Gastrocnemius medialis (tissue), 4 donors: ENCODE data around the gene ANXA1.

Experiments used
- POLR2A ChIP-seq, 2 donors: fragments of 450-650 bp; IDR thresholded peaks; one replicate each; pipeline ENCODE4 v1.6.1; 2017; ENCODE audit warnings: antibody characterized with exemption in 2 of 2, mild to moderate bottlenecking in 2 of 2, moderate library complexity in 2 of 2
- TF ChIP-seq, protein P1 (sequence below), 5 experiments: fragments of 450-650 bp in 3 of 5; fragments of 200-600 bp in 2 of 5; sonication (generic) in 2 of 5; IDR thresholded peaks in 4 of 5; conservative IDR thresholded peaks in 1 of 5; 1 replicate in 4 of 5; 2 replicates in 1 of 5; pipeline ENCODE4 v1.5.1; 2016 to 2019; ENCODE audit warnings: antibody characterized with exemption in 5 of 5, mild to moderate bottlenecking in 3 of 5, moderate library complexity in 3 of 5

DNA sequence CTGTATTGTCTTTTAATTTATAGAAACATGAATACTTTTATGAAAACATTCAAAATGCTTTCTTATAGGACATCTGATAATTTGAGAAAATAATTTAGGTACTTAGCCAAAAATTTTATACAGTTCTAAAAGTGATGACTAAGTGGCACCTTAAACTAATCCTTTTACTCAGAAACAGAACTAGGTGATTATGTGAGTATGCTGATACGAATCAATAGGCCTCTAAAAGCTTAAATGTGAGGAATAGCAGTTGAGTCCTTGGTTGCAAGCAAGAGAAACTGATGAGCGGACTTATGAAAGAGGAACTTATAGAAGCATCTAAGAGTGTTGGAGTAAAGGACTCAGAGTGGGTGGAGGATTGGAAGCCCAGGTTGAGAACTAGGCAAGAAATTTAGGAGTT is 26.4 kb downstream of the ANXA1 start:
- TF ChIP-seq, protein P1, sequence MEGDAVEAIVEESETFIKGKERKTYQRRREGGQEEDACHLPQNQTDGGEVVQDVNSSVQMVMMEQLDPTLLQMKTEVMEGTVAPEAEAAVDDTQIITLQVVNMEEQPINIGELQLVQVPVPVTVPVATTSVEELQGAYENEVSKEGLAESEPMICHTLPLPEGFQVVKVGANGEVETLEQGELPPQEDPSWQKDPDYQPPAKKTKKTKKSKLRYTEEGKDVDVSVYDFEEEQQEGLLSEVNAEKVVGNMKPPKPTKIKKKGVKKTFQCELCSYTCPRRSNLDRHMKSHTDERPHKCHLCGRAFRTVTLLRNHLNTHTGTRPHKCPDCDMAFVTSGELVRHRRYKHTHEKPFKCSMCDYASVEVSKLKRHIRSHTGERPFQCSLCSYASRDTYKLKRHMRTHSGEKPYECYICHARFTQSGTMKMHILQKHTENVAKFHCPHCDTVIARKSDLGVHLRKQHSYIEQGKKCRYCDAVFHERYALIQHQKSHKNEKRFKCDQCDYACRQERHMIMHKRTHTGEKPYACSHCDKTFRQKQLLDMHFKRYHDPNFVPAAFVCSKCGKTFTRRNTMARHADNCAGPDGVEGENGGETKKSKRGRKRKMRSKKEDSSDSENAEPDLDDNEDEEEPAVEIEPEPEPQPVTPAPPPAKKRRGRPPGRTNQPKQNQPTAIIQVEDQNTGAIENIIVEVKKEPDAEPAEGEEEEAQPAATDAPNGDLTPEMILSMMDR (IDR thresholded peaks at IDR 0.05 in 4 of 5, conservative IDR thresholded peaks at IDR 0.05 in 1 of 5) = no peak
- no peak for TF ChIP-seq POLR2A (IDR thresholded peaks at IDR 0.05)
